Epithelial cell of umbilical artery (primary cell): ENCODE results near the gene NAT8. TPM values are rescaled to one million over a fixed set of nuclear protein-coding genes. Genes with fewer than 3 reads are reported as not detected.

ENCODE experiments used
- total RNA-seq: library from RNA; depleted of rRNA; stranded (reverse); fragments of >200 nt; gene quantifications from 2 replicates; pipeline ENCODE4 v1.2.3, GENCODE V29; 2014

Gene NAT8, protein sequence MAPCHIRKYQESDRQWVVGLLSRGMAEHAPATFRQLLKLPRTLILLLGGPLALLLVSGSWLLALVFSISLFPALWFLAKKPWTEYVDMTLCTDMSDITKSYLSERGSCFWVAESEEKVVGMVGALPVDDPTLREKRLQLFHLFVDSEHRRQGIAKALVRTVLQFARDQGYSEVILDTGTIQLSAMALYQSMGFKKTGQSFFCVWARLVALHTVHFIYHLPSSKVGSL
- total RNA-seq: not detected in 2 replicates

DNA sequence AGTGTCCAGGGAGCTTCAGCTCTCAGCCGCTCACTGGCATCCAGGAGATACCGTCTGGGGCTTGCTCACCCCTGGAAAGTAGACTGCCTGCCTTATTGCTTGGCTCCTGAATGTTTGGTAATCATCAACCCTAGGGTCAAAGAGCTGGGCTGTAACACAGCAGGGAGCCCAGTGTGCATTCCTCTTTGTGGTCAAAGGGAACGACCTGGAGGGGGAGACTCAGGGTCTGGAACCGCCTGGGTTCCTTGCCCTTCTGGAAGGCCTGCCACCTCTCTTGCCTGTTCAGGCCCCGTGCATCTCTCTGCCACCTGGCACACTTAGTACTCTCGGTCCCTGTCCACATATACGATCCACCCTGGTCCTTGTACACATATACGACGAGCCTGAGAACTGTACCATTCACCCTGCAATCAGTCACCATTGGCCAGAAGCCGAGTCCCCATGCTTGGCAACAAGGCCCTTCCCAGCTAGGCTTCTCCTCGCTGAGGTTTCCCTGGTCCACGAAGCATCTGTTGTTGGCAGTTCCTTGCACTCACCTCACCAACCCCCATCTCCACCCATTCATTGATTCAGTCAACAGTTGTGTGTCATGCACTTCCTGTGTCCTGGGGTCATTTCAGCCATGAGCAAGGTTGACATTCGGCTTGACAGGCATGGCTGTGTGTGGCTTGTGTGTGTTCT is at the start of gene NAT8:
Gene NAT8 (minus strand): TSS at position 85 of the 681 bp plus-strand sequence. CDS start 794 bp downstream, outside the sequence.

Other genes starting within 250 kb of the NAT8 start
- 50.3 and 56.2 TPM in 2 replicates for gene TPRKB, start 94.9 kb upstream of the NAT8 start, total RNA-seq
- gene DUSP11, start 137.7 kb upstream of the NAT8 start, total RNA-seq: 28.1 and 28.3 TPM in 2 replicates
- gene C2orf78, start 141.8 kb upstream of the NAT8 start, total RNA-seq: not detected in 2 replicates
- 14.0 and 17.6 TPM in 2 replicates for gene STAMBP, start 186.5 kb upstream of the NAT8 start, total RNA-seq